ENCODE measurements around the gene FNBP1L. TPM values are rescaled to one million over a fixed set of nuclear protein-coding genes. Genes with fewer than 3 reads are reported as not detected.

Gene FNBP1L
- total and polyA plus RNA-seq, 2 of the 8 experiments (the other 6 are each of a cell fraction or from before 2014, with no cell fraction given), result 48.9 to 95.9 TPM

- H3K79me1 ChIP-seq (ENCODE audit: low read depth, low read length), result no peaks in the 10 kb centered on the region
- peaks cover 0 to 6% of the 10 kb centered on the region in 2 experiments; a peak in 1 of 4 replicates for H3K79me2 ChIP-seq (ENCODE audit: control insufficient read depth in 1 of 2, insufficient read depth in 2 of 2, low read length in 2 of 2)
- H3K18ac ChIP-seq (ENCODE audit: extremely low read depth, low read length), result no peak overlapping the region
- no peak overlapping the region for H2BK5ac ChIP-seq (ENCODE audit: low read depth, low read length)
- no peak overlapping the region for H2BK20ac ChIP-seq (ENCODE audit: low read length)
- no peaks in the 10 kb centered on the region for H3K9me3 ChIP-seq (ENCODE audit: insufficient read depth in 2 of 2, low read depth in 1 of 2, low read length in 1 of 2)
- no peak overlapping the region for H2AFZ ChIP-seq (ENCODE audit: low read length)
- no peaks in the 10 kb centered on the region for H3K27me3 ChIP-seq (replicated peaks in 1 of 4; ENCODE audit: control insufficient read depth in 3 of 4, extremely low read depth in 1 of 4, insufficient read depth in 3 of 4, low read length in 3 of 4)
- CTCF ChIA-PET (ENCODE audit: partially characterized antibody), result interaction anchor here (1.2 to 2.7 kb wide), 2 partner anchors 73 to 252 kb away, joined by 4 to 8 read pairs; no protein-coding TSS in a partner anchor
- no peak overlapping the region for H2AK5ac ChIP-seq (ENCODE audit: low read depth, low read length)
- TF ChIP-seq POLR2A (IDR thresholded peaks at IDR 0.05; ENCODE audit: control extremely low read depth in 1 of 2, low read depth in 2 of 2, low read length in 2 of 2), result 0 out of 3 replicates have a peak, but pooled peaks of 1 of the 2 experiments have one; percentile 17
- TF ChIP-seq BCL11A (IDR thresholded peaks at IDR 0.05; ENCODE audit: low read depth in 2 of 2, low read length in 2 of 2), result no peak
- TF ChIP-seq BACH1 (IDR thresholded peaks at IDR 0.05; ENCODE audit: low read length), result no peak
- no peak for TF ChIP-seq CHD2 (IDR thresholded peaks at IDR 0.05; ENCODE audit: low read length)
- no peak for TF ChIP-seq EP300 (IDR thresholded peaks at IDR 0.05; ENCODE audit: borderline replicate concordance in 1 of 2, low read depth in 2 of 2, low read length in 2 of 2)
- TF ChIP-seq, protein P1, sequence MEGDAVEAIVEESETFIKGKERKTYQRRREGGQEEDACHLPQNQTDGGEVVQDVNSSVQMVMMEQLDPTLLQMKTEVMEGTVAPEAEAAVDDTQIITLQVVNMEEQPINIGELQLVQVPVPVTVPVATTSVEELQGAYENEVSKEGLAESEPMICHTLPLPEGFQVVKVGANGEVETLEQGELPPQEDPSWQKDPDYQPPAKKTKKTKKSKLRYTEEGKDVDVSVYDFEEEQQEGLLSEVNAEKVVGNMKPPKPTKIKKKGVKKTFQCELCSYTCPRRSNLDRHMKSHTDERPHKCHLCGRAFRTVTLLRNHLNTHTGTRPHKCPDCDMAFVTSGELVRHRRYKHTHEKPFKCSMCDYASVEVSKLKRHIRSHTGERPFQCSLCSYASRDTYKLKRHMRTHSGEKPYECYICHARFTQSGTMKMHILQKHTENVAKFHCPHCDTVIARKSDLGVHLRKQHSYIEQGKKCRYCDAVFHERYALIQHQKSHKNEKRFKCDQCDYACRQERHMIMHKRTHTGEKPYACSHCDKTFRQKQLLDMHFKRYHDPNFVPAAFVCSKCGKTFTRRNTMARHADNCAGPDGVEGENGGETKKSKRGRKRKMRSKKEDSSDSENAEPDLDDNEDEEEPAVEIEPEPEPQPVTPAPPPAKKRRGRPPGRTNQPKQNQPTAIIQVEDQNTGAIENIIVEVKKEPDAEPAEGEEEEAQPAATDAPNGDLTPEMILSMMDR (IDR thresholded peaks at IDR 0.05; ENCODE audit: control extremely low read depth in 1 of 3, insufficient read depth in 1 of 3, low read depth in 1 of 3, low read length in 3 of 3), result no peak
- no peak for TF ChIP-seq SRF (IDR thresholded peaks at IDR 0.05; ENCODE audit: low read depth, low read length)
- TF ChIP-seq POLR2AphosphoS5 (IDR thresholded peaks at IDR 0.05; ENCODE audit: low read depth, low read length), result 0 out of 2 replicates have a peak, but pooled peaks have one; percentile 18
- POLR2A ChIA-PET (ENCODE audit: partially characterized antibody), result interaction anchor here (0.8 kb wide), 1 partner anchor 13 kb away, joined by 3 read pairs; no protein-coding TSS in a partner anchor
- H3K23me2 ChIP-seq (ENCODE audit: low read depth, low read length), result no peaks in the 10 kb centered on the region
- H2BK120ac ChIP-seq (replicated peaks; ENCODE audit: low read depth, low read length), result no peak overlapping the region
- no peak overlapping the region for H4K8ac ChIP-seq (ENCODE audit: extremely low read depth, insufficient read depth, low read length)
- no peak overlapping the region for H3K56ac ChIP-seq (replicated peaks; ENCODE audit: insufficient read length, low read depth, low read length)
- no peak overlapping the region for H3K9ac ChIP-seq (replicated peaks in 1 of 4; ENCODE audit: extremely low read depth in 1 of 4, low read depth in 3 of 4, low read length in 3 of 4)
- peaks cover 0 to 5% of the 10 kb centered on the region in 2 experiments for H4K20me1 ChIP-seq (replicated peaks in 1 of 2; ENCODE audit: control insufficient read depth in 1 of 2, insufficient read depth in 2 of 2, low read length in 2 of 2)
- H2BK15ac ChIP-seq (ENCODE audit: low read length), result no peak overlapping the region
- no peak overlapping the region for H3K4ac ChIP-seq (replicated peaks; ENCODE audit: insufficient read length, low read depth, low read length)
- no peak overlapping the region for H2BK12ac ChIP-seq (ENCODE audit: low read depth, low read length)
- H3K4me2 ChIP-seq (ENCODE audit: insufficient read depth in 1 of 2, low read depth in 2 of 2, low read length in 2 of 2), result no peak overlapping the region
- H3K27ac ChIP-seq (ENCODE audit: low read depth, low read length), result no peak overlapping the region
- no peak overlapping the region for H3K23ac ChIP-seq (ENCODE audit: insufficient read length)
- no peak for DNase-seq (ENCODE audit: low read depth in 1 of 2, low spot score in 2 of 2)
- H3K4me1 ChIP-seq (replicated peaks in 1 of 4; ENCODE audit: control insufficient read depth in 3 of 4, insufficient read depth in 4 of 4, low read length in 3 of 4), result peaks cover 0 to 8% (median 5%) of the 10 kb centered on the region in 4 experiments; a peak in 3 of 7 replicates
- H3K14ac ChIP-seq (ENCODE audit: insufficient read length), result no peak overlapping the region
- H4K5ac ChIP-seq (ENCODE audit: insufficient read length, low read depth, low read length), result no peak overlapping the region
- H3K4me3 ChIP-seq (ENCODE audit: extremely low read depth in 1 of 4, insufficient read depth in 2 of 4, low read depth in 3 of 4, low read length in 4 of 4), result no peak overlapping the region
- WGBS, 2 experiments (ENCODE audit: extremely low coverage in 1 of 2, insufficient coverage in 1 of 2, insufficient read length in 1 of 2, insufficient replicate concordance in 2 of 2, low coverage in 1 of 2, low lambda C conversion rate in 2 of 2, missing lambda C conversion rate in 1 of 2), result 92% methylated on average over 2 of the region's 2 CpGs; no CpG with 5 or more reads in 1 of the 2 experiments
- H3K36me3 ChIP-seq (ENCODE audit: control insufficient read depth in 2 of 4, insufficient read depth in 4 of 4, low read length in 3 of 4), result peaks cover 0 to 41% (median 4%) of the 10 kb centered on the region in 4 experiments; a peak in 4 of 8 replicates
- no peak overlapping the region for H4K91ac ChIP-seq (replicated peaks; ENCODE audit: insufficient read length, low read length)
- FAIRE-seq, result no peak
These were observed 108.4 kb downstream of the FNBP1L start for GRCh38 chr1:93556291-93556690.

All from H1 (cell line).